ENCODE measurements around the gene GRB7. TPM values are rescaled to one million over a fixed set of nuclear protein-coding genes. Genes with fewer than 3 reads are reported as not detected.
A peak's percentile ranks its signal among the peaks of the same experiment; 100 is the strongest.
"Not testable (repeated sequence)": the region's sequence is repeated elsewhere in the genome, so short reads cannot be mapped to it uniquely, and the experiment has no call there.

The GRB7 gene
- polyA plus RNA-seq, 1 donor from 2014 or later: not detected

DNA sequence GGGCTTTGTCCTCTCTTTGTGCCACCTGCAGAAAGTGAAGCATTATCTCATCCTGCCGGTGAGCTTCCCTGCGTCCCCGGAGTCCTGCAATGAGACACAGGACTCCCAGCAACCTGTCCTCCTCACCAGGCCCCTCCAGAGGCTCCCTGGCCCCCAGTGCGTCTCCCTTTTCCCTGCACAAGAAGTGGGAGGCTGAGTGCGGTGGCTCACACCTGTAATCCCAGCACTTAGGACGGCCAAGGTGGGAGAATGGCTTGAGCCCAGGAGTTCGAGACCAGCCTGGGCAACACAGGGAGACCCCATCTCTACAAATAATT, 8.4 kb downstream of the GRB7 start:
- peaks cover 0 to 6% (median 0%) of the 10 kb centered on the region in 3 donors for H3K4me1 Mint-ChIP-seq
- no peak overlapping the region for H3K4me3 Mint-ChIP-seq

DNA sequence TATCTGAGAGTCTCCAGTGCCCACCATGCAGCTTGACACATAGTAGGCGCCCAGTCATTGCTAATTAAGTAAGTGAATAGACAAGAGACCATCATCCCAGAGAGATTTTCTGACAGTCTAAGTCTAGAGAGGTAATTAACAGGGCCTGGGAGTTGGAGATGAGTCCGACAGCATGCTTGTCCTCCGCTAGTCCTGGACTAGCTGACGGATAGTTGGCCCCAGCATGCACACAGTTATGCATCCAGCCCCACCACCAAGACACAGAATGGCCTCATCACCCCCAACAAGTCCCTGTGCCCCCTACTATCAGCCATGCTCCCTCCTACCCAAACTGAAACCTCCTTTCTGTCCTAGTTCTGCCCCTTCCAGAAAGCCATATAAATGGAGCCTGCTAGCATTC, 10.0 kb downstream of the GRB7 start:
- Mint-ChIP-seq H3K27ac (peak overlapping the region in 1 of 3 donors; percentile 10), H3K4me1 (peaks cover 3 to 12% (median 3%) of the 10 kb centered on the region in 3 donors), H3K27me3 (no peaks in the 10 kb centered on the region), H3K36me3 (no peaks in the 10 kb centered on the region), H3K4me3 (no peak overlapping the region), H3K9me3 (no peaks in the 10 kb centered on the region)

More for the DNA sequence above, 8.4 kb downstream of the GRB7 start:
- H3K36me3 Mint-ChIP-seq: no peaks in the 10 kb centered on the region
- H3K27ac Mint-ChIP-seq: no peak overlapping the region
- no peaks in the 10 kb centered on the region for H3K9me3 Mint-ChIP-seq
- H3K27me3 Mint-ChIP-seq: no peaks in the 10 kb centered on the region

DNA sequence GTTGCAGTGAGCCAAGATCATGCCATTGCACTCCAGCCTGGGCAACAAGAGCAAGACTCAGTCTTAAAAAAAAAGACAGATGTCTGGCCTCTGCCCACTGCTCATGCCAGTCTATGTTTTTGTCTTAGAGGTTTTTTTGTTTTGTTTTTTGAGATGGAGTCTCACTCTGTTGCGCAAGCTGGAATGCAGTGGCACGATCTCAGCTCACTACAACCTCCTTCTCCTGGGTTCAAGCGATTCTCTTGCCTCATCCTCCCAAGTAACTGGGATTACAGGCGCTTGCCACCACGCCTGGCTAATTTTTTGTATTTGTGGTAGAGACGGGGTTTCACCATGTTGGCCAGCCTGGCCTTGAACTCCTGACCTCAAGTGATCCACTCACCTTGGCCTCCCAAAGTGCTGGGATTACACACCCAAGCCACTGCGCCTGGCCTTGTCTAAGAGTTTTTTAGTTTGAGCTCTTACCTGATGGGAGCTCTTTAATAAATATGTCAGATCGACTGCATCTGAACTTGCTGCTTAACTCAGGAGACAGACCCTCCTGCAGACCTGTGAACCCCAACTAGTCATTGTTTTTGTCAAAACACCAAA, 10.8 kb downstream of the GRB7 start:
- H3K4me3 Mint-ChIP-seq: peak overlapping the region in 1 of 4 donors; percentile 61
- H3K9me3 Mint-ChIP-seq, H3K27me3 Mint-ChIP-seq, H3K36me3 Mint-ChIP-seq: not testable (repeated sequence)
- H3K27ac Mint-ChIP-seq: peak overlapping the region in 1 of 3 donors; percentile 51
- peaks cover 9 to 12% (median 10%) of the 10 kb centered on the region in 3 donors for H3K4me1 Mint-ChIP-seq

- H3K27ac Mint-ChIP-seq: no peak overlapping the region
Measured at GRCh38 chr17:39750131-39751015, 12.6 kb downstream of the GRB7 start.

GRCh38 chr17:39751016-39751543, 13.3 kb downstream of the GRB7 start:
- peak overlapping the region in 1 of 3 donors; percentile 98 for H3K27ac Mint-ChIP-seq
- H3K9me3 Mint-ChIP-seq: no peaks in the 10 kb centered on the region
- H3K4me3 Mint-ChIP-seq: peak overlapping the region in 1 of 4 donors; percentile 83
- peaks cover 14 to 20% (median 17%) of the 10 kb centered on the region in 3 donors for H3K4me1 Mint-ChIP-seq
- H3K27me3 Mint-ChIP-seq: no peaks in the 10 kb centered on the region
- peaks cover under 1% of the 10 kb centered on the region for H3K36me3 Mint-ChIP-seq

More at GRCh38 chr17:39750131-39751015, 12.6 kb downstream of the GRB7 start:
- H3K36me3 Mint-ChIP-seq: no peaks in the 10 kb centered on the region
- peaks cover 9 to 14% (median 12%) of the 10 kb centered on the region in 3 donors for H3K4me1 Mint-ChIP-seq
- H3K27me3 Mint-ChIP-seq: no peaks in the 10 kb centered on the region
- no peak overlapping the region for H3K4me3 Mint-ChIP-seq
- no peaks in the 10 kb centered on the region for H3K9me3 Mint-ChIP-seq

- Mint-ChIP-seq H3K4me3 (peak overlapping the region in 1 of 4 donors; percentile 83), H3K27ac (peak overlapping the region in 1 of 3 donors; percentile 98), H3K27me3 (no peaks in the 10 kb centered on the region), H3K36me3 (peaks cover 2% of the 10 kb centered on the region), H3K9me3 (no peaks in the 10 kb centered on the region), H3K4me1 (peaks cover 20 to 25% (median 21%) of the 10 kb centered on the region in 3 donors)
Measured at GRCh38 chr17:39751637-39752036, 13.9 kb downstream of the GRB7 start.

GRCh38 chr17:39752241-39752881, 14.6 kb downstream of the GRB7 start:
- H3K27ac Mint-ChIP-seq: peak overlapping the region in 2 of 3 donors; percentile 31 to 98
- peaks cover 26 to 32% (median 29%) of the 10 kb centered on the region in 3 donors for H3K4me1 Mint-ChIP-seq
- no peaks in the 10 kb centered on the region for H3K27me3 Mint-ChIP-seq
- peak overlapping the region in 2 of 4 donors; percentile 9 to 83 for H3K4me3 Mint-ChIP-seq
- H3K36me3 Mint-ChIP-seq: peaks cover 2% of the 10 kb centered on the region
- no peaks in the 10 kb centered on the region for H3K9me3 Mint-ChIP-seq

- Mint-ChIP-seq H3K4me3 (peak overlapping the region; percentile 76 to 94 (median 89)), H3K27ac (peak overlapping the region; percentile 96 to 100 (median 98)), H3K4me1 (peaks cover 38 to 45% (median 41%) of the 10 kb centered on the region in 3 donors), H3K36me3 (peaks cover 2% of the 10 kb centered on the region), H3K9me3 (no peaks in the 10 kb centered on the region), H3K27me3 (peaks cover 2% of the 10 kb centered on the region)
Measured at GRCh38 chr17:39753514-39754160, 15.9 kb downstream of the GRB7 start.

- Mint-ChIP-seq H3K4me1 (peaks cover 43 to 52% (median 45%) of the 10 kb centered on the region in 3 donors), H3K9me3 (no peaks in the 10 kb centered on the region), H3K4me3 (peak overlapping the region; percentile 86 to 94 (median 90)), H3K36me3 (peaks cover 8% of the 10 kb centered on the region), H3K27ac (peak overlapping the region; percentile 98 to 100 (median 100)), H3K27me3 (peaks cover 2% of the 10 kb centered on the region)
Measured at GRCh38 chr17:39754161-39754957, 16.6 kb downstream of the GRB7 start.

GRCh38 chr17:39754958-39755553, 17.3 kb downstream of the GRB7 start:
- Mint-ChIP-seq H3K36me3 (peaks cover 8% of the 10 kb centered on the region), H3K27me3 (peaks cover 2% of the 10 kb centered on the region), H3K27ac (peak overlapping the region; percentile 98 to 100 (median 100)), H3K4me3 (peak overlapping the region; percentile 86 to 94 (median 90)), H3K4me1 (peaks cover 48 to 57% (median 51%) of the 10 kb centered on the region in 3 donors), H3K9me3 (no peaks in the 10 kb centered on the region)

GRCh38 chr17:39755554-39756379, 18.0 kb downstream of the GRB7 start:
- H3K27me3 Mint-ChIP-seq: peaks cover 2% of the 10 kb centered on the region
- peaks cover 8% of the 10 kb centered on the region for H3K36me3 Mint-ChIP-seq
- H3K27ac Mint-ChIP-seq: peak overlapping the region; percentile 98 to 100 (median 100)
- H3K9me3 Mint-ChIP-seq: no peaks in the 10 kb centered on the region
- peak overlapping the region; percentile 86 to 94 (median 90) for H3K4me3 Mint-ChIP-seq
- H3K4me1 Mint-ChIP-seq: peaks cover 48 to 57% (median 52%) of the 10 kb centered on the region in 3 donors

- Mint-ChIP-seq H3K9me3 (no peaks in the 10 kb centered on the region), H3K4me3 (peak overlapping the region; percentile 86 to 94 (median 90)), H3K4me1 (peaks cover 48 to 62% (median 57%) of the 10 kb centered on the region in 3 donors), H3K36me3 (peaks cover 8% of the 10 kb centered on the region), H3K27me3 (peaks cover 2% of the 10 kb centered on the region), H3K27ac (peak overlapping the region; percentile 98 to 100 (median 100))
Measured at GRCh38 chr17:39756380-39757079, 18.8 kb downstream of the GRB7 start.
